ENCODE results near the gene TNS2.

TNS2 gene

DNA sequence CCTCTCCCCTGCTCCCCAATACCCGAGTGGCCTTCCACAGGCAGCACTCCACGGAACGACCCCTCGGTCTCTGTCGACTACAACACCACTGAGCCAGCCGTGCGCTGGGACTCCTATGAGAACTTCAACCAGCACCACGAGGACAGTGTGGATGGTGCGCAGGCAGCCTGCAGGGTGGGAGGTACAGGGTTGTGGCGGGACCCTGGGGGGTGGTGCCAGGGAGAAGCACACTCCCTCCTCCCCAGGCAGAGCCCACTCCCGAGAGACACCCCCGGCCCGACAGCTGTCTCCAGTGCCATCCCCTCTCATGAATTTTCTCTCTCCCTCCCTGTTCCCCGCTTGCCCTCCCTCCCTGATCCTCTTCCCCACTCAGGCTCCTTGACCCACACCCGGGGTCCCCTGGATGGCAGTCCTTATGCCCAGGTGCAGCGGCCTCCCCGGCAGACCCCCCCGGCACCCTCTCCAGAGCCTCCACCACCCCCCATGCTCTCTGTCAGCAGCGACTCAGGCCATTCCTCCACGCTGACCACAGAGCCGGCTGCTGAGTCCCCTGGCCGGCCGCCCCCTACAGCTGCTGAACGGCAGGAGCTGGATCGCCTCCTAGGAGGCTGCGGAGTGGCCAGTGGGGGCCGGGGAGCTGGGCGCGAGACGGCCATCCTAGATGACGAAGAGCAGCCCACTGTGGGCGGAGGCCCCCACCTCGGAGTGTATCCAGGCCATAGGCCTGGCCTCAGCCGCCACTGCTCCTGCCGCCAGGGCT lies 9.0 kb downstream of the TNS2 start:
- TF ChIP-seq, protein P1, sequence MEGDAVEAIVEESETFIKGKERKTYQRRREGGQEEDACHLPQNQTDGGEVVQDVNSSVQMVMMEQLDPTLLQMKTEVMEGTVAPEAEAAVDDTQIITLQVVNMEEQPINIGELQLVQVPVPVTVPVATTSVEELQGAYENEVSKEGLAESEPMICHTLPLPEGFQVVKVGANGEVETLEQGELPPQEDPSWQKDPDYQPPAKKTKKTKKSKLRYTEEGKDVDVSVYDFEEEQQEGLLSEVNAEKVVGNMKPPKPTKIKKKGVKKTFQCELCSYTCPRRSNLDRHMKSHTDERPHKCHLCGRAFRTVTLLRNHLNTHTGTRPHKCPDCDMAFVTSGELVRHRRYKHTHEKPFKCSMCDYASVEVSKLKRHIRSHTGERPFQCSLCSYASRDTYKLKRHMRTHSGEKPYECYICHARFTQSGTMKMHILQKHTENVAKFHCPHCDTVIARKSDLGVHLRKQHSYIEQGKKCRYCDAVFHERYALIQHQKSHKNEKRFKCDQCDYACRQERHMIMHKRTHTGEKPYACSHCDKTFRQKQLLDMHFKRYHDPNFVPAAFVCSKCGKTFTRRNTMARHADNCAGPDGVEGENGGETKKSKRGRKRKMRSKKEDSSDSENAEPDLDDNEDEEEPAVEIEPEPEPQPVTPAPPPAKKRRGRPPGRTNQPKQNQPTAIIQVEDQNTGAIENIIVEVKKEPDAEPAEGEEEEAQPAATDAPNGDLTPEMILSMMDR (IDR thresholded peaks at IDR 0.05; ENCODE audit: low read depth, low read length), result no peak
- Histone ChIP-seq H3K27ac (no peak overlapping the region), H3K9me3 (ENCODE audit: severe bottlenecking) (no peaks in the 10 kb centered on the region)

DNA sequence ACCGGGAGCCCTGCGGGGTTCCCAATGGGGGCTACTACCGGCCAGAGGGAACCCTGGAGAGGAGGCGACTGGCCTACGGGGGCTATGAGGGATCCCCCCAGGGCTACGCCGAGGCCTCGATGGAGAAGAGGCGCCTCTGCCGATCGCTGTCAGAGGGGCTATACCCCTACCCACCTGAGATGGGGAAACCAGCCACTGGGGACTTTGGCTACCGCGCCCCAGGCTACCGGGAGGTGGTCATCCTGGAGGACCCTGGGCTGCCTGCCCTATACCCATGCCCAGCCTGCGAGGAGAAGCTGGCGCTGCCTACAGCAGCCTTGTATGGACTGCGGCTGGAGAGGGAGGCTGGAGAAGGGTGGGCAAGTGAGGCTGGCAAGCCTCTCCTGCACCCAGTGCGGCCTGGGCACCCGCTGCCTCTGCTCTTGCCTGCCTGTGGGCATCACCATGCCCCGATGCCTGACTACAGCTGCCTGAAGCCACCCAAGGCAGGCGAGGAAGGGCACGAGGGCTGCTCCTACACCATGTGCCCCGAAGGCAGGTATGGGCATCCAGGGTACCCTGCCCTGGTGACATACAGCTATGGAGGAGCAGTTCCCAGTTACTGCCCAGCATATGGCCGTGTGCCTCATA lies 9.7 kb downstream of the TNS2 start:
- no peak overlapping the region for H3K4me3 ChIP-seq (ENCODE audit: low read depth, low read length)
- DNase-seq, result no peak
- TF ChIP-seq, protein P1 (IDR thresholded peaks at IDR 0.05; ENCODE audit: low read depth, low read length), result no peak
- H3K36me3 ChIP-seq, result no peaks in the 10 kb centered on the region
- no peaks in the 10 kb centered on the region for H3K9me3 ChIP-seq (ENCODE audit: severe bottlenecking)
- no peaks in the 10 kb centered on the region for H3K27me3 ChIP-seq (ENCODE audit: insufficient read depth, low read depth, severe bottlenecking)
- H3K27ac ChIP-seq, result no peak overlapping the region

More for the DNA sequence above, 9.0 kb downstream of the TNS2 start:
- no peaks in the 10 kb centered on the region for H3K27me3 ChIP-seq (ENCODE audit: insufficient read depth, low read depth, severe bottlenecking)
- DNase-seq, result no peak
- H3K36me3 ChIP-seq, result no peaks in the 10 kb centered on the region
- no peak overlapping the region for H3K4me3 ChIP-seq (ENCODE audit: low read depth, low read length)

DNA sequence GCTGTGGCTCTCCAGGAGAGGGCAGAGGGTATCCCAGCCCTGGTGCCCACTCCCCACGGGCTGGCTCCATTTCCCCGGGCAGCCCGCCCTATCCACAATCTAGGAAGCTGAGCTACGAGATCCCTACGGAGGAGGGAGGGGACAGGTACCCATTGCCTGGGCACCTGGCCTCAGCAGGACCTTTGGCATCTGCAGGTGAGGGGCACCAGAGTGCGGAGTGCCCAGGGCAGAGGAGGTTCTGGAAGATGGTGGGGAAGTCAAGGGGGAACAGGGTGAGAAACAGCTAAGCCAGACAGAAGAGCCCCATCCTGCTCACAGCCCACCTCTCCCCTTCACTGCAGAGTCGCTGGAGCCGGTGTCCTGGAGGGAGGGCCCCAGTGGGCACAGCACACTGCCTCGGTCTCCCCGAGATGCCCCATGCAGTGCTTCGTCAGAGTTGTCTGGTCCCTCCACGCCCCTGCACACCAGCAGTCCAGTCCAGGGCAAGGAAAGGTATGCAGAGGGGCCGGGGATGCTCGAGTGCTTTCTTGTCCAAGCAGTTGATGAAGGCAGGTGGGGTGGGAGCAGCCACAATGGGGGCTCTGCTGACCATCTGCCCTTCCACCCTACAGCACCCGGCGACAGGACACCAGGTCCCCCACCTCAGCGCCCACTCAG lies 10.3 kb downstream of the TNS2 start:
- Histone ChIP-seq H3K27ac (no peak overlapping the region), H3K27me3 (ENCODE audit: insufficient read depth, low read depth, severe bottlenecking) (no peaks in the 10 kb centered on the region), H3K4me3 (ENCODE audit: low read depth, low read length) (no peak overlapping the region), H3K9me3 (ENCODE audit: severe bottlenecking) (no peaks in the 10 kb centered on the region), H3K36me3 (no peaks in the 10 kb centered on the region)
- TF ChIP-seq, protein P1 (IDR thresholded peaks at IDR 0.05; ENCODE audit: low read depth, low read length), result no peak
- no peak for DNase-seq

DNA sequence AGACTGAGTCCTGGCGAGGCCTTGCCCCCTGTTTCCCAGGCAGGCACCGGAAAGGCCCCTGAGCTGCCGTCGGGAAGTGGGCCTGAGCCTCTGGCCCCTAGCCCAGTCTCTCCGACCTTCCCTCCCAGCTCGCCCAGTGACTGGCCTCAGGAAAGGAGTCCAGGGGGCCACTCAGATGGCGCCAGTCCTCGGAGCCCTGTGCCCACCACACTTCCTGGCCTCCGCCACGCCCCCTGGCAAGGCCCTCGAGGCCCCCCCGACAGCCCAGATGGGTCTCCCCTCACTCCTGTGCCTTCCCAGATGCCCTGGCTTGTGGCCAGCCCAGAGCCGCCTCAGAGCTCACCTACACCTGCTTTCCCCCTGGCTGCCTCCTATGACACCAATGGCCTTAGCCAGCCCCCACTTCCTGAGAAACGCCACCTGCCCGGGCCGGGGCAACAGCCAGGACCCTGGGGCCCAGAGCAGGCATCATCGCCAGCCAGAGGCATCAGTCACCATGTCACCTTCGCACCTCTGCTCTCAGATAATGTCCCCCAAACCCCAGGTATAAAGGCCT lies 10.9 kb downstream of the TNS2 start:
- TF ChIP-seq, protein P1 (IDR thresholded peaks at IDR 0.05; ENCODE audit: low read depth, low read length), result no peak
- Histone ChIP-seq H3K4me3 (ENCODE audit: low read depth, low read length) (no peak overlapping the region), H3K27me3 (ENCODE audit: insufficient read depth, low read depth, severe bottlenecking) (no peaks in the 10 kb centered on the region), H3K27ac (no peak overlapping the region), H3K9me3 (ENCODE audit: severe bottlenecking) (no peaks in the 10 kb centered on the region), H3K36me3 (no peaks in the 10 kb centered on the region)
- DNase-seq, result no peak

DNA sequence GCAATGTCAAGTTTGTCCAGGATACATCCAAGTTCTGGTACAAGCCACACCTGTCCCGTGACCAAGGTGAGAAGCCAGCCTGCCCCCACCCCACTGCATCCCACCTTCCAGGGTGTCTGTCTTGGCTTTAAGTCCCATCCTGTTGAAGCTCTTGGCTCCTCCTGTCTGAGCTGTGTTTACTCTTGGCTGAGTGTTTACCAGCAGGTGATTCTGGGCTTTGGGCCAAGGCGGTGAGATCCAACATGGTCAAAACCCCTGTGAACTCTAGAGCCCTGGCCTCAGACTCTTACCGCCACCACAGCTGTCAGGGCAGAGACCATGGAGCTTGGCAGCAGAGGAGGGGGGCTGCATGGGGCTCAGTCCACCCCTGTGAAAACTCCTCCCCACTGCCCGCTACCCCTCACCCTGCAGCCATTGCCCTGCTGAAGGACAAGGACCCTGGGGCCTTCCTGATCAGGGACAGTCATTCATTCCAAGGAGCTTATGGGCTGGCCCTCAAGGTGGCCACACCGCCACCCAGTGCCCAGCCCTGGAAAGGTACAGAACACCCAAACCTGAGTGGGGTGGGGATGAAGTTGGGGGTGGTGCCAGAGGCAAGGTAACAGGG lies 11.6 kb downstream of the TNS2 start:
- Histone ChIP-seq H3K27ac (no peak overlapping the region), H3K4me3 (ENCODE audit: low read depth, low read length) (no peak overlapping the region), H3K36me3 (peaks cover 2% of the 10 kb centered on the region; the same call in 1 of the 2 replicates), H3K9me3 (ENCODE audit: severe bottlenecking) (no peaks in the 10 kb centered on the region), H3K27me3 (ENCODE audit: insufficient read depth, low read depth, severe bottlenecking) (no peaks in the 10 kb centered on the region)
- TF ChIP-seq, protein P1 (IDR thresholded peaks at IDR 0.05; ENCODE audit: low read depth, low read length), result peak; percentile 68
- peak; percentile 61 for DNase-seq

Data from WERI-Rb-1 (cell line).